Measurements from ENCODE around the gene SRGAP1. TPM values are rescaled to one million over a fixed set of nuclear protein-coding genes. Genes with fewer than 3 reads are reported as not detected.

The SRGAP1 gene
- total and polyA plus RNA-seq, 2 of the 8 experiments (the other 6 are each of a cell fraction or from before 2014, with no cell fraction given), result 3.2 to 7.3 TPM

- no peak overlapping the region for H3K4me2 ChIP-seq (ENCODE audit: insufficient read depth in 1 of 2, low read depth in 2 of 2, low read length in 2 of 2)
- H3K79me1 ChIP-seq (ENCODE audit: low read depth, low read length), result no peaks in the 10 kb centered on the region
- ChIA-PET POLR2A (ENCODE audit: partially characterized antibody) (no interaction called here), CTCF (ENCODE audit: partially characterized antibody) (no interaction called here)
- DNase-seq (ENCODE audit: low read depth in 1 of 2, low spot score in 2 of 2) (no peak), FAIRE-seq (no peak)
- no peak overlapping the region for H3K4ac ChIP-seq (replicated peaks; ENCODE audit: insufficient read length, low read depth, low read length)
- H2AFZ ChIP-seq (ENCODE audit: low read length), result no peak overlapping the region
- no peak overlapping the region for H2AK5ac ChIP-seq (ENCODE audit: low read depth, low read length)
- no peak overlapping the region for H2BK5ac ChIP-seq (ENCODE audit: low read depth, low read length)
- H3K79me2 ChIP-seq (ENCODE audit: control insufficient read depth in 1 of 2, insufficient read depth in 2 of 2, low read length in 2 of 2), result no peaks in the 10 kb centered on the region
- no peak overlapping the region for H3K27ac ChIP-seq (ENCODE audit: low read depth, low read length)
- 80% methylated on average over 1 of the region's 1 CpG; no CpG with 5 or more reads in 1 of the 2 experiments for WGBS, 2 experiments (ENCODE audit: extremely low coverage in 1 of 2, insufficient coverage in 1 of 2, insufficient read length in 1 of 2, insufficient replicate concordance in 2 of 2, low coverage in 1 of 2, low lambda C conversion rate in 2 of 2, missing lambda C conversion rate in 1 of 2)
- no peak overlapping the region for H3K56ac ChIP-seq (replicated peaks; ENCODE audit: insufficient read length, low read depth, low read length)
- H3K23me2 ChIP-seq (ENCODE audit: low read depth, low read length), result no peaks in the 10 kb centered on the region
- no peak overlapping the region for H3K4me3 ChIP-seq (ENCODE audit: extremely low read depth in 1 of 4, insufficient read depth in 2 of 4, low read depth in 3 of 4, low read length in 4 of 4)
- H3K4me1 ChIP-seq (replicated peaks in 1 of 4; ENCODE audit: control insufficient read depth in 3 of 4, insufficient read depth in 4 of 4, low read length in 3 of 4), result peaks cover 0 to 6% (median 2%) of the 10 kb centered on the region in 4 experiments; a peak in 2 of 7 replicates
- H2BK15ac ChIP-seq (ENCODE audit: low read length), result no peak overlapping the region
- no peak overlapping the region for H3K23ac ChIP-seq (ENCODE audit: insufficient read length)
- no peak overlapping the region for H2BK120ac ChIP-seq (replicated peaks; ENCODE audit: low read depth, low read length)
- H3K9ac ChIP-seq (replicated peaks in 1 of 4; ENCODE audit: extremely low read depth in 1 of 4, low read depth in 3 of 4, low read length in 3 of 4), result no peak overlapping the region
- H3K14ac ChIP-seq (ENCODE audit: insufficient read length), result no peak overlapping the region
- H2BK12ac ChIP-seq (ENCODE audit: low read depth, low read length), result no peak overlapping the region
- H3K27me3 ChIP-seq (replicated peaks in 1 of 4; ENCODE audit: control insufficient read depth in 3 of 4, extremely low read depth in 1 of 4, insufficient read depth in 3 of 4, low read length in 3 of 4), result no peaks in the 10 kb centered on the region
- H4K20me1 ChIP-seq (replicated peaks in 1 of 2; ENCODE audit: control insufficient read depth in 1 of 2, insufficient read depth in 2 of 2, low read length in 2 of 2), result no peaks in the 10 kb centered on the region
- no peak overlapping the region for H4K91ac ChIP-seq (replicated peaks; ENCODE audit: insufficient read length, low read length)
- no peaks in the 10 kb centered on the region for H3K9me3 ChIP-seq (ENCODE audit: insufficient read depth in 2 of 2, low read depth in 1 of 2, low read length in 1 of 2)
- no peak overlapping the region for H3K18ac ChIP-seq (ENCODE audit: extremely low read depth, low read length)
- no peaks in the 10 kb centered on the region for H3K36me3 ChIP-seq (ENCODE audit: control insufficient read depth in 2 of 4, insufficient read depth in 4 of 4, low read length in 3 of 4)
- no peak overlapping the region for H2BK20ac ChIP-seq (ENCODE audit: low read length)
- no peak overlapping the region for H4K5ac ChIP-seq (ENCODE audit: insufficient read length, low read depth, low read length)
- no peak overlapping the region for H4K8ac ChIP-seq (ENCODE audit: extremely low read depth, insufficient read depth, low read length)
- TF ChIP-seq EGR1 (IDR thresholded peaks at IDR 0.05; ENCODE audit: borderline replicate concordance, low read depth, low read length), result no peak
- no peak for TF ChIP-seq KDM4A (IDR thresholded peaks at IDR 0.05; ENCODE audit: low read depth, low read length, severe bottlenecking)
- no peak for TF ChIP-seq CHD1 (IDR thresholded peaks at IDR 0.05; ENCODE audit: low read depth, low read length)
- TF ChIP-seq SIX5 (IDR thresholded peaks at IDR 0.05; ENCODE audit: low read depth, low read length), result no peak
- TF ChIP-seq EZH2 (IDR thresholded peaks at IDR 0.05; ENCODE audit: low read depth, low read length, severe bottlenecking), result no peak
- no peak for TF ChIP-seq RNF2 (IDR thresholded peaks at IDR 0.05; ENCODE audit: borderline replicate concordance, low read depth, low read length, missing control alignments, poor library complexity, severe bottlenecking)
- no peak for TF ChIP-seq SUZ12 (IDR thresholded peaks at IDR 0.05; ENCODE audit: low read length)
- no peak for TF ChIP-seq BRCA1 (IDR thresholded peaks at IDR 0.05; ENCODE audit: low read depth, low read length)
- TF ChIP-seq ZNF274 (IDR thresholded peaks at IDR 0.05; ENCODE audit: borderline replicate concordance, extremely low read depth, low read length), result no peak
- no peak for TF ChIP-seq TAF1 (IDR thresholded peaks at IDR 0.05; ENCODE audit: low read depth, low read length)
- no peak for TF ChIP-seq TCF12 (IDR thresholded peaks at IDR 0.05; ENCODE audit: low read depth, low read length)
- TF ChIP-seq NRF1 (IDR thresholded peaks at IDR 0.05; ENCODE audit: low read depth, low read length), result no peak
- TF ChIP-seq, protein P1, sequence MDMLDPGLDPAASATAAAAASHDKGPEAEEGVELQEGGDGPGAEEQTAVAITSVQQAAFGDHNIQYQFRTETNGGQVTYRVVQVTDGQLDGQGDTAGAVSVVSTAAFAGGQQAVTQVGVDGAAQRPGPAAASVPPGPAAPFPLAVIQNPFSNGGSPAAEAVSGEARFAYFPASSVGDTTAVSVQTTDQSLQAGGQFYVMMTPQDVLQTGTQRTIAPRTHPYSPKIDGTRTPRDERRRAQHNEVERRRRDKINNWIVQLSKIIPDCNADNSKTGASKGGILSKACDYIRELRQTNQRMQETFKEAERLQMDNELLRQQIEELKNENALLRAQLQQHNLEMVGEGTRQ (IDR thresholded peaks at IDR 0.05; ENCODE audit: low read length), result no peak
- TF ChIP-seq KDM5A (IDR thresholded peaks at IDR 0.05; ENCODE audit: low read length), result no peak
These were observed 245.5 kb downstream of the SRGAP1 start for GRCh38 chr12:64090047-64090446.
